ENCODE data around the gene ARSD.
"Not testable (repeated sequence)": the region's sequence is repeated elsewhere in the genome, so short reads cannot be mapped to it uniquely, and the experiment has no call there.

Gene ARSD

DNA sequence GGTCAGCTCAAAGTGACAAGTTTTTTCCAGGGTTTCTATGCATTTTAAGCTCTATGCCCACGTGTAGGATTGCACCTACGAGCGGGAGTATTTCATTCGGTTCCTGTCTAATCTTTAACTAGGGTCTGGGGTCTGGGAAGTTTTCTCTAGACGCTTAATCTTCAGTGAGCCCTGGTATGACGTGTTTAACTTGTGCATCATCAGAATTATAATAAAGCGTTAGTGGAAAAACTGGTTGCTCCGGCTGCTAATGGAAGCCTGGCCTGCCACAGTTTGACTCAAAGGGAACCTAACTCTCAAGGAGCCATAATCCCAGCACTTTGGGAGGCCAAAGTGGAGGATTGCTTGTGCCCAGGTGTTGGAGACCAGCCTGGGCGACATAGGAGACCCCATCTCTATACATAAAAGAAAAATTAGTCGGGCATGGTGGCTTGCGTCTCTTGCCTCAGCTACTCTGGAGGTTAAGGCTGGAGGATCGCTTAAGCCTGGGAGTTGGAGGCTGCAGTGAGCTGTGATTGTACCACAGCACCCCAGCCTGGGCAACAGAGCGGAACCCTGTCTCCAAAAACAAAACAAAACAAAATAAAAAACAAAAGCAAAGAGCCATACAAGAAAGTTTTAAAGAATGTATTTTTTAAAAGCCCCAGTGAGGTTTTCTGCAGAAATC is 30.2 kb downstream of the ARSD start:
- Histone ChIP-seq H3K79me2 (ENCODE audit: insufficient read depth, low read length) (no peaks in the 10 kb centered on the region), H4K20me1 (ENCODE audit: insufficient read depth, low read length) (no peaks in the 10 kb centered on the region), H3K27me3 (ENCODE audit: insufficient read depth, low read length, poor library complexity) (no peaks in the 10 kb centered on the region), H3K9ac (ENCODE audit: low read depth, low read length) (no peak overlapping the region), H3K36me3 (ENCODE audit: insufficient read depth, low read length) (no peaks in the 10 kb centered on the region), H2AFZ (ENCODE audit: low read depth, low read length) (no peak overlapping the region), H3K4me2 (ENCODE audit: insufficient read depth, low read length) (no peak overlapping the region), H3K9me3 (ENCODE audit: insufficient read depth, low read length, severe bottlenecking) (peaks cover 3% of the 10 kb centered on the region), H3K4me1 (ENCODE audit: insufficient read depth, low read length) (no peaks in the 10 kb centered on the region), H3K4me3 (ENCODE audit: low read depth in 1 of 2, low read length in 2 of 2) (no peak overlapping the region), H3K27ac (ENCODE audit: low read length) (no peak overlapping the region)
- ATAC-seq (ENCODE audit: insufficient read depth, low read depth), result no peak
- no peak for DNase-seq
- TF ChIP-seq, protein P1, sequence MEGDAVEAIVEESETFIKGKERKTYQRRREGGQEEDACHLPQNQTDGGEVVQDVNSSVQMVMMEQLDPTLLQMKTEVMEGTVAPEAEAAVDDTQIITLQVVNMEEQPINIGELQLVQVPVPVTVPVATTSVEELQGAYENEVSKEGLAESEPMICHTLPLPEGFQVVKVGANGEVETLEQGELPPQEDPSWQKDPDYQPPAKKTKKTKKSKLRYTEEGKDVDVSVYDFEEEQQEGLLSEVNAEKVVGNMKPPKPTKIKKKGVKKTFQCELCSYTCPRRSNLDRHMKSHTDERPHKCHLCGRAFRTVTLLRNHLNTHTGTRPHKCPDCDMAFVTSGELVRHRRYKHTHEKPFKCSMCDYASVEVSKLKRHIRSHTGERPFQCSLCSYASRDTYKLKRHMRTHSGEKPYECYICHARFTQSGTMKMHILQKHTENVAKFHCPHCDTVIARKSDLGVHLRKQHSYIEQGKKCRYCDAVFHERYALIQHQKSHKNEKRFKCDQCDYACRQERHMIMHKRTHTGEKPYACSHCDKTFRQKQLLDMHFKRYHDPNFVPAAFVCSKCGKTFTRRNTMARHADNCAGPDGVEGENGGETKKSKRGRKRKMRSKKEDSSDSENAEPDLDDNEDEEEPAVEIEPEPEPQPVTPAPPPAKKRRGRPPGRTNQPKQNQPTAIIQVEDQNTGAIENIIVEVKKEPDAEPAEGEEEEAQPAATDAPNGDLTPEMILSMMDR (IDR thresholded peaks at IDR 0.05; ENCODE audit: borderline replicate concordance, extremely low read depth, low read length, poor library complexity, severe bottlenecking), result no peak
- no peak for TF ChIP-seq EZH2 (IDR thresholded peaks at IDR 0.05; ENCODE audit: borderline replicate concordance, low read depth, low read length, severe bottlenecking)

DNA sequence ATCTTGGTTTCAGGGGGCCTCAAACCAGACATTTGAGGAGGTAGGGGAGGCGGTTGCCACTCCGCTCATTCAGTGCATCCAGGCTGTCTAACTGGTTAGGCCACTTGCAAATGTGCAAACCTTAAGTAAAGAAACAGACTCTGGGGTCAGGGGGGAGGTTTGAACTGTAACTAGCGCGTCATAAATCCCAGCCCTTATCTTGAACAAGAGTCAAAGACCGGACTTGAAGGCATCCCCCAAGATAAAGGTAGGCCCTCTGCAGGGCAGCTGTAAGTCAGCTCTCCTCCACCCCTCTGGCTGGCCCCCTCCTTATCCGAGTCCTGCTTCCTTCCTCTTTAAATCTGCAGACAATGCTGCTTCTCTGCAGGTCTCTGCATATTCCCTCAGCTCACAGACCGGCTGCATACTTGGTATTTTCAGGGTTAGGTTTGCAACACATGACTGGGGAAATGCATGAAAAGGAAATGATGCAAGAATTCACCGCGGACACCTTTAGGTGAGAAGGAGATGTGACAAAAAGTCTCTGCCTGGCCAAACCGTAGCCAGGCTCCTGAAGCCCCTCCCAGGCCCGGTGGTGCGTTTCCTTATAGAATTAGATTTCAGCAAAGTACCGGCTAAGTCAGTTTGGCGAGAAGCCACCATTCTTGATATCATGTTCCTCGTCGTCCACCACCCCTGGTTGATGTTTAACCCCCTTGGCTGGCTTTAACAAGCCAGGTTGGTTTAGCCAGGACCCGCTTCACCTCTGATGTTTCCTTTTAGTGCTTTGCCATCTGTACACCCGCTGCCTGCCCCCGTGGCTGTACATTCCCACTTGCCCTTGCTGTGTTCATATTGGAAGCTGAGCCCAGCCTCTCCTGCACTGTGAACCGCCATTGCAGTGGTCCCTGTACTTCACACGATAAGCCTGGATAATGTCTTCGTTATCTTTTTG is 31.2 kb downstream of the ARSD start:
- H3K9ac ChIP-seq (ENCODE audit: low read depth, low read length); H4K20me1 ChIP-seq (ENCODE audit: insufficient read depth, low read length); H3K9me3 ChIP-seq (ENCODE audit: insufficient read depth, low read length, severe bottlenecking); H3K36me3 ChIP-seq (ENCODE audit: insufficient read depth, low read length); H3K27me3 ChIP-seq (ENCODE audit: insufficient read depth, low read length, poor library complexity); H3K4me2 ChIP-seq (ENCODE audit: insufficient read depth, low read length); DNase-seq; H3K79me2 ChIP-seq (ENCODE audit: insufficient read depth, low read length); H3K4me3 ChIP-seq (ENCODE audit: low read depth in 1 of 2, low read length in 2 of 2); H3K27ac ChIP-seq (ENCODE audit: low read length); H2AFZ ChIP-seq (ENCODE audit: low read depth, low read length); H3K4me1 ChIP-seq (ENCODE audit: insufficient read depth, low read length); ATAC-seq (ENCODE audit: insufficient read depth, low read depth): not testable (repeated sequence)

DNA sequence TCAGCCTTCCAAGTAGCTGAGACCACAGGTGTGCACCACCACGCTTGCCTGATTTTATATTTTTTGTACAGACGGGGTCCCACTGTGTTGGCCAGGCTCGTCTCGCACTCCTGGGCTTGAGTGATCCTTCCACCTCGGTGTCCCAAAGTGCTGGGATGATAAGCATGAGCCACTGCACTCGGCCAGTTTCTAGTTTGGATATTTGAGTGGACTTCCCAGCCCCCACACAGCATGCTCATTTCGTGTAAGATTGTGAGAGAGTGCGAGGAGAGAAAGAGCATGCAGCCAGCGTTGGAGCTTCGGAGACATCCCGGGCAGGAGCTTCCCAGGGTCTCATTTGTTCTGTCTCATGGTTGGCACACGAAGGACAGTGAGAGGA is 31.8 kb downstream of the ARSD start:
- H3K4me2 ChIP-seq (ENCODE audit: insufficient read depth, low read length), result no peak overlapping the region
- no peaks in the 10 kb centered on the region for H4K20me1 ChIP-seq (ENCODE audit: insufficient read depth, low read length)
- no peak overlapping the region for H3K9ac ChIP-seq (ENCODE audit: low read depth, low read length)
- TF ChIP-seq, protein P1 (IDR thresholded peaks at IDR 0.05; ENCODE audit: borderline replicate concordance, extremely low read depth, low read length, poor library complexity, severe bottlenecking), result no peak
- H3K36me3 ChIP-seq (ENCODE audit: insufficient read depth, low read length), result no peaks in the 10 kb centered on the region
- H3K27me3 ChIP-seq (ENCODE audit: insufficient read depth, low read length, poor library complexity), result no peaks in the 10 kb centered on the region
- no peak for ATAC-seq (ENCODE audit: insufficient read depth, low read depth)
- H2AFZ ChIP-seq (ENCODE audit: low read depth, low read length), result no peak overlapping the region
- H3K79me2 ChIP-seq (ENCODE audit: insufficient read depth, low read length), result no peaks in the 10 kb centered on the region
- no peak for DNase-seq
- H3K4me3 ChIP-seq (ENCODE audit: low read depth in 1 of 2, low read length in 2 of 2), result no peak overlapping the region
- H3K9me3 ChIP-seq (ENCODE audit: insufficient read depth, low read length, severe bottlenecking), result no peaks in the 10 kb centered on the region
- H3K4me1 ChIP-seq (ENCODE audit: insufficient read depth, low read length), result no peaks in the 10 kb centered on the region
- H3K27ac ChIP-seq (ENCODE audit: low read length), result no peak overlapping the region

DNA sequence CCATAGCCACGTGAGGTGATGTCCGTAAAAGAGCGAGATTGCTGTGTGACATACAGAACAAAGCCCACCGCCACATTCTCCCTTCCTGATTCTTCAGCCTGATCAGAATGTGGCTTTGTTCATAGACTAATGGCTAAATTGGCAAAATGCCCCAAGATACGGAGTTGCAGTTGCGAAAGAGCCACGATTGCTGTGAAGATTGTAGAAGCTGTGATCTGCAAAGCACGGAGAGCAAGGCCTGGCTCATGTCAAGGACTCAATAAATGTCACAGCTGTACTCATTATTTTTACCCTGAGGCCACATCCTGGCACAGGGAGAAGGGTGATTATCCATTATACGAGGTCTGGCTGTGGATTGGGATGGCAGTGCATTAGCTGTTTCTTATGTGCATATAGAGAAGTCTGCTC is 34.2 kb downstream of the ARSD start:
- no peaks in the 10 kb centered on the region for H3K36me3 ChIP-seq (ENCODE audit: insufficient read depth, low read length)
- no peak overlapping the region for H2AFZ ChIP-seq (ENCODE audit: low read depth, low read length)
- no peaks in the 10 kb centered on the region for H3K4me1 ChIP-seq (ENCODE audit: insufficient read depth, low read length)
- TF ChIP-seq, protein P1 (IDR thresholded peaks at IDR 0.05; ENCODE audit: borderline replicate concordance, extremely low read depth, low read length, poor library complexity, severe bottlenecking), result no peak
- no peak for TF ChIP-seq EZH2 (IDR thresholded peaks at IDR 0.05; ENCODE audit: borderline replicate concordance, low read depth, low read length, severe bottlenecking)
- no peaks in the 10 kb centered on the region for H3K79me2 ChIP-seq (ENCODE audit: insufficient read depth, low read length)
- no peak overlapping the region for H3K9ac ChIP-seq (ENCODE audit: low read depth, low read length)
- H3K4me2 ChIP-seq (ENCODE audit: insufficient read depth, low read length), result no peak overlapping the region
- DNase-seq, result no peak
- H3K9me3 ChIP-seq (ENCODE audit: insufficient read depth, low read length, severe bottlenecking), result no peaks in the 10 kb centered on the region
- H3K27ac ChIP-seq (ENCODE audit: low read length), result no peak overlapping the region
- no peaks in the 10 kb centered on the region for H4K20me1 ChIP-seq (ENCODE audit: insufficient read depth, low read length)
- no peak for ATAC-seq (ENCODE audit: insufficient read depth, low read depth)
- no peaks in the 10 kb centered on the region for H3K27me3 ChIP-seq (ENCODE audit: insufficient read depth, low read length, poor library complexity)
- no peak overlapping the region for H3K4me3 ChIP-seq (ENCODE audit: low read depth in 1 of 2, low read length in 2 of 2)

Measured in DND-41 (cell line).